GM21825 (cell line): ENCODE data around the gene SLC13A1.

Experiments used
- ATAC-seq: cut with Tn5 transposase; IDR thresholded peaks from one replicate; pipeline ENCODE4 v1.9.1; 2021; ENCODE audit warnings: mild to moderate bottlenecking, moderate library complexity; ENCODE audit not compliant: unreplicated experiment

The SLC13A1 gene

DNA sequence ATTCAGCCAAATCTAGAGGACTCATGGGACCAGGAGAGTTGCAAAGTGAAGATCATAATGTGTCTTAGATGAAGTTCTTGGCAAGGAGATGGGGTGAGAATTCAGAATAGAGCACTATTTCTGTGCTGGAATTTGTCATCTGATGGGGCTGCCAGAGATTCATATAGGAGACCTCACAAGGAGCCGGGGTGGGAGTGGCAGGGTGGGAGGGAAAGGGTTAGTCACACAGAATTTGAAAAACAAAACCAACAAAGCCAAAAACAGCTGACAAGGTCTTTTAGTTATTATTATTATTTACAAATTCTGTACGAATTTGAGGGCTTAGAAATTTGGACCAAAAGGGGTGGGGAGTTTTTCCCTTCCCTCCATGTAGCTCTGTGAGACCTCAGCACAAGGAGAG is 1.7 kb downstream of the SLC13A1 start:
- ATAC-seq = no peak

- ATAC-seq = no peak
Observed at GRCh38 chr7:123193235-123193634, 6.5 kb downstream of the SLC13A1 start.

DNA sequence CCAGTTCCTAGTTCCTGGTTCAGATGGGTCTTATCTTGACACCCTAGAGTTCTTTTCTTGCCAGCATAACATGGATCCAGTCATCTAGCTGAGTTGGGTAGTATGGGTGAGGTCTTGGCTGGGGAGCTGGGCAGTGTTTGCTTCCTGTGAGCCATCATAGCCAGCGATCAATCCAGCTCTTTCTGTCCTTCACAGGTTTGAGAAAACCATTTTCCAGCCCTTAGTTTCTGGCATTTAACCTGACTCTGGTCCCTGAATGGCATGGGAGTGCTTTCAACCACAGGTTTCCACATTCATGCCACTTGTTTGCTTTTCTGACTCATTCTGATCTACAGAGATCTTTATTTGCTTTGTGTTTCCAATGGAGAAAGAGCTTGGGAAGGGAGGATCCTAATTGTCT is 8.6 kb downstream of the SLC13A1 start:
- ATAC-seq = no peak

GRCh38 chr7:123190109-123190831 is 9.5 kb downstream of the SLC13A1 start:
- peak; percentile 95 for ATAC-seq

GRCh38 chr7:123185756-123186155 is 14.0 kb downstream of the SLC13A1 start:
- ATAC-seq = no peak

GRCh38 chr7:123184271-123184670 is 15.5 kb downstream of the SLC13A1 start:
- ATAC-seq = no peak

GRCh38 chr7:123183431-123183830 is 16.3 kb downstream of the SLC13A1 start:
- ATAC-seq = no peak

DNA sequence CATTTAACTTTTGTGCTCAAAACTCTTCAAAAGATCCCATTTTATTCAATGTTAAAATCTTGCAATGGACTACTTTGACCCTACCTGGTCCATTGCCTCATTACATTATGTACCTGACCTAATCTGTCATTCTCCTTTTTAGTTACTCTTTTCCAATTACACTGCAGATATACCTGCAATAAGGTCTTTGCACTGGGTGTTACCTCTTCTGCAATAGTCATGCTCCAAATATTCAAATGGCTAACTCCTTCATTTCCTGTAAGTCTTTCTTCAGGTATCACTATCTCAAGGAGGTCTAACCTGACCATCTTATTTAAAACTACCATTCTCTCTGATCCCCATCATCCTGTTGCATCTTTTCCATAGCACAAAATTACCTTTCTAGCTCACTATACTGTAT is 22.3 kb downstream of the SLC13A1 start:
- no peak for ATAC-seq

- no peak for ATAC-seq
Observed at GRCh38 chr7:123170333-123171246, 29.2 kb downstream of the SLC13A1 start.

GRCh38 chr7:123169065-123169464 is 30.7 kb downstream of the SLC13A1 start:
- no peak for ATAC-seq

GRCh38 chr7:123157606-123158005 is 42.2 kb downstream of the SLC13A1 start:
- no peak for ATAC-seq

DNA sequence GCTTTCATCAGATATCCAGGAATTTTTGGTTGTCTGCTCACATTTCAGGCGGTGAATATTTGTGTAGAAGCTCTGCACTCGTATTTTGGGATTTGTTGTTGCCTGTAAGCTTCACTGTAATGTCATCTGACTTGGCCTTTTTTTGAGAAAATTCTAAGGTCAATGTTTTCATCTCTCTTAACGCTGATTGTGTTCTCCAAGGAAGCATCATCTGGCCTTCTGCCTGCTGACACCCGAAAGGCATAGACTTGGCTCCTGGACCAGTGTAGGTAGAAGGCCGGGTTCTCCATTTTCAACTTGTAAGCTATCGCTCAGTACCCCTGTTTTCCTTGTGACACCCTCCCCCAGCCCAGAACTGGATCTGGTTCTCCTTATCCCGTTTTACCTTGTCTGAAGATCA is 44.2 kb downstream of the SLC13A1 start:
- no peak for ATAC-seq

GRCh38 chr7:123154231-123154860 is 45.4 kb downstream of the SLC13A1 start:
- peak; percentile 98 for ATAC-seq

DNA sequence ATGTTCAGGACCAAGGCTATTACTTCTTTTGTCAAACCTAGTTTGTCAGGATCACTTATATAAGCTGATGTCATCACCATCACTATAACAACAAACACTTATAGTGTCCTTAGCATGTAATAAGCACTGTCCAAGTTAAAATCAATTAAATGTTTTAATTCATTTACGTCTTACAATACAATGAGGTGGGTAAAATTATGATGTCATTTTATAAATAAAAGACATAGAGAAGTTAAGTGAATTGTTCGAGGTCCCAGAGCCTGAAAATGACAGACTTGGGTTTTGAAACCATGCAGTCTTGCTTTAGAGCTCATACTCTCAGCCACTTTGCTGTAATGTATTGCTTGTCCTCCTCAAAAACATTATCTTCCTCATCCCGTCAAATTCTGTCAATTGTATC is 48.3 kb downstream of the SLC13A1 start:
- ATAC-seq = no peak

- no peak for ATAC-seq
Observed at GRCh38 chr7:123148813-123149212, 51.0 kb downstream of the SLC13A1 start.

DNA sequence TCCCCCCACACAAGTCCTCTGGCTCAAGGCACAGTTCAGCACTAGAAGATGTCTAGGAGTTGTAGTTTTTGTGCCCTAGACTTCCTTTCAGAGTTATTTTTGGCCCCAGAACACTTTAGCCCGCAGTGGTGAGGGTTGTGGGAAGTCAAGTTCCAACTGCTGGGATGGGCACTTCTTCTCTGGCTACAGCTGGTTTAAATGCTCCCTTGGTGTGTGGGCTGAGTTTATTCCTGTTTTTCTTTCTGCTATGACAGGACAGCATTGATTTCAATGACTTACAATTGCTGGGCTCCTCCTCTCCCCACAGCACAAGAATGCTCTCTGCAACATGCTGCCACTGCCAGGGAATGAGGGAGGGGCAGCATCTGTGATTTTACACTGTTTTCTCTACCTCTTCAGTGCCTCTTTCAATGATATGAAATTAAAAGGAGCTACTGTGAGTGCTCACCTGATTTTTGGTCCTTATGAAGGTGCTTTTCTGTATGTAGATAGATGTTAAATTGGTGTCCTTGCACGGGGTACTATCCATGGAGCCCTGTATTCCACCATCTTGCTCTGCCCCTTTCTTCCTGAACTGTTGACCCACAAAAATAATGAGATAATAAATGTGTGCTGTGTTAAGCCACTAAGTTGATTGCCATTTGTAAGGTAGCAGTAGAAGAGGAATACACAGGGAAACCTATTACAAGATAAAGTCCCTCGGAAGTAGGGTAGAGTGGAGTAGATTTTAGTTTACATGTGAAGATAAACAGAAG is 56.3 kb downstream of the SLC13A1 start:
- ATAC-seq = no peak

DNA sequence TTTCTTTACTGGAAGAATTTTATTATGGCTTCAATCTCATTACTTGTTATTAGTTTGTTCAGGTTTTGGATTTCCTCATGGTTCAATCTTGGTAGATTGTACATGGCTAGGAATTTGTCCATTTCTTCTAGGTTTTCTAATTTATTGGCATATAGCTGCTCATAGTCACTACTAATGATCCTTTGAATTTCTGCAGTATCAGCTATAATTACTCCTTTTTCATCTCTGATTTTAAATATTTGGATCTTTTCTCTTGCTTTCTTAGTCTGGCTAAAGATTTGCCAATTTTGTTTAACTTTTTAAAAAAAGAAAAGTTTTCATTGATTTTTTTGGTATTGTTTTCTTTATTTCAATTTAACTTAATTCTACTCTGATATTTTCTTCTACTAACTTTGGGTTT is 59.2 kb downstream of the SLC13A1 start:
- ATAC-seq = no peak

DNA sequence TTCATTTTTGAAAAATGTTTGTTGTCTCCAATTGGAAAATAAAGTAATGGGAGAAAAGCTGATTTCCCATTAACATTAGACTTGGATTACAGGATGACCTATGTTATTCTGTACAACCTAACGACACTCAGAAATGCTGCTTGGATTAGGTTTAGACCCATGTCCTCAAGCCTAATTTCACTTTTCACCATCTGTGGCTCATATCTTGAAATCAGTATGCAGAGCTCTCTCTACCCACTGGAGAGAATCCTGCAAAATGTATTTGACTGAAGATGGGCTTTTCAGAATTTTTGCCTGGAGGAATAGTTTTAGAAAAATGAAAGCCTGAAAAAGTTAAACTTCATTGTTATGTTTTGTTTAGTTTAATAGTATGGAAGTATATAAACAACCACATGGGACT is 63.8 kb downstream of the SLC13A1 start:
- ATAC-seq = no peak

DNA sequence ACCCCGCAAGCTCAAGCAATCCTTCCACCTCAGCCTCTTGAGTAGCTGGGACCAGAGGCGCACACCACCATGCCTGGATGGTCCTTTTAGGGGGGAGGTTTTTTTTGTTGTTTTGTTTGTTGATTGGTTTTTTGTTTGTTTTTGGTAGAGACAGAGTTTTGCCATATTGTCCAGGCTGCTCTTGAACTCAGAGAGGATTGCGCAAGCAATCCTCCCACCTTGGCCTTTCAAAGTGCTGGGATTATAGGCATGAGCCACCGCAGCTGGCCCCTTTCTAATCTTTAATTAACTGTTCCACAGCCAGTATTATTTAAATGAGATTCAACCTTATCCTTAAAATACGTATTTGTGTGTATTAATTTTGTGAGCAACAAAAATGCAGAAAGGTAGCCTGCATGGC is 65.8 kb downstream of the SLC13A1 start:
- ATAC-seq = no peak

DNA sequence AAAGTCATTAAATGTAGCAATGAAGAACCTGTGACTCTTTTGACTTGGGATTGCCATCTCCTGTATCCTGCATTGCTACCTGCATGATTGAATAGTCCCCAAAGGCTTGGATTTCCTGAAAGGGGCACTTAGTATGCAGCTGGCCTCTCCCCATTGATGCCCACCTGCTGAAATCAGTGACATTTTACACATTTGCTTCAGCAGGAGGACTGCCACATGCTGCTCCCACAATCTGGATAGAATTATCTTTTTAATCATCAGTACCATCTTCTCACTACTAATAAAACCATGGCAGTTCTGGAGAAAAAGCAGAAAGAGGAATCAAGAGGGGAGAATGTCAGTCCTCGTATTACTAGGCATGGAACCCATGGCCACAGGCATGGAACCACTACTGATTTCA is 67.8 kb downstream of the SLC13A1 start:
- no peak for ATAC-seq

DNA sequence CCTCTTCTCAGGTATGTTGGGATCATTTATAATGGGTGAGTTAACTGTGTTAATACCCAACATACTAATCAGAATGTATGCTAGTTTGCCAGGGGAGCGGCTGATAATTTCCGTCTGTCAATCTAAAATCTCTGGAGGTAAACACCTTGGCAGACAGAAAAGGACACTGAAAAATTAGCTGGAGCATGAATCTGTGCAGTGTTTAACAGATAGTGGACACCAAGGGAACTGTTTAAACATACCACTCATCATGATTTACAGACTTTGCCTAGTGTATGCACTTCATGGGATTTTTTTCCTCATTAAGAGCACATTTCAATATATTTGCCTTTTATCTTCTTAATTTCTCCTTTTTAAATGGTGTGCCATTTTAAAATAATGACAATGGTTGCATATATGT is 68.2 kb downstream of the SLC13A1 start:
- ATAC-seq = no peak
